HUES6 (cell line): ENCODE data around the gene UCHL1.
"Not testable (repeated sequence)": the region's sequence is repeated elsewhere in the genome, so short reads cannot be mapped to it uniquely, and the experiment has no call there.

Experiments used
- H3K27ac ChIP-seq: 2 replicates; pipeline ENCODE4 v1.7.0; 2013; ENCODE audit warnings: low read depth, mild to moderate bottlenecking, low read length, inconsistent platforms
- H3K27me3 ChIP-seq: 2 replicates; pipeline ENCODE4 v1.6.1; 2013; ENCODE audit warnings: low read length; ENCODE audit not compliant: control insufficient read depth, insufficient read depth
- H3K36me3 ChIP-seq: 2 replicates; pipeline ENCODE4 v1.6.1; 2013; ENCODE audit warnings: low read length; ENCODE audit not compliant: control insufficient read depth, insufficient read depth
- H3K4me1 ChIP-seq: 2 replicates; pipeline ENCODE4 v1.6.1; 2013; ENCODE audit warnings: low read length; ENCODE audit not compliant: control insufficient read depth, insufficient read depth
- H3K4me3 ChIP-seq: 2 replicates; pipeline ENCODE4 v1.5.1; 2013; ENCODE audit warnings: low read depth, low read length
- H3K9ac ChIP-seq: one replicate; pipeline ENCODE4 v1.6.1; 2013; ENCODE audit warnings: mild to moderate bottlenecking, low read length
- H3K9me3 ChIP-seq: 2 replicates; pipeline ENCODE4 v1.6.1; 2013; ENCODE audit warnings: low read depth, low read length; ENCODE audit not compliant: control insufficient read depth, insufficient read depth

The UCHL1 gene

GRCh38 chr4:41315426-41315825 is 58.7 kb downstream of the UCHL1 start:
- not testable (repeated sequence) for H3K4me3 ChIP-seq, H3K9ac ChIP-seq, H3K4me1 ChIP-seq, H3K27ac ChIP-seq, H3K9me3 ChIP-seq, H3K27me3 ChIP-seq, H3K36me3 ChIP-seq

GRCh38 chr4:41315862-41316261 is 59.1 kb downstream of the UCHL1 start:
- H3K4me1 ChIP-seq: no peaks in the 10 kb centered on the region
- H3K4me3 ChIP-seq: no peak overlapping the region
- no peak overlapping the region for H3K27ac ChIP-seq
- no peaks in the 10 kb centered on the region for H3K36me3 ChIP-seq
- no peaks in the 10 kb centered on the region for H3K9me3 ChIP-seq
- no peak overlapping the region for H3K9ac ChIP-seq
- no peaks in the 10 kb centered on the region for H3K27me3 ChIP-seq
